IMR-90 (cell line): ENCODE measurements around the gene FBXO15. TPM values are rescaled to one million over a fixed set of nuclear protein-coding genes. Genes with fewer than 3 reads are reported as not detected.

Source experiments
- ATAC-seq: fragments of 200-7000 bp; cut with Tn5 transposase; 2 replicates; pipeline ENCODE4 v1.9.1; 2020; ENCODE audit warnings: low read depth, mild to moderate bottlenecking, moderate library complexity
- BruUV-seq: library from RNA; stranded (reverse); fragments of 400-500 nt; replicated peaks from 2 replicates; lab custom pipeline; 2021; lab: Mats Ljungman, UMichigan
- CTCF ChIA-PET: fragments of 300-600 bp; formaldehyde crosslinking; extraction: SDS; loops from one replicate; lab custom pipeline; 2021; ENCODE audit warnings: antibody characterized with exemption; lab: Yijun Ruan, JAX
- POLR2A ChIA-PET: fragments of 300-600 bp; sonication (Branson Sonifier 250); formaldehyde crosslinking; loops from one replicate; lab custom pipeline; 2022; ENCODE audit warnings: antibody characterized with exemption; ENCODE audit not compliant: unreplicated experiment; lab: Charles Lee
- DNase-seq: peaks from one replicate; pipeline ENCODE4 v3.0.0; 2013
- H2AFZ ChIP-seq: replicated peaks from 2 replicates; pipeline ENCODE3; 2013; ENCODE audit warnings: low read length, mild to moderate bottlenecking; ENCODE audit not compliant: poor library complexity
- H2AK5ac ChIP-seq: 2 replicates; pipeline ENCODE4 v1.6.1; 2013; ENCODE audit warnings: low read depth, low read length, inconsistent platforms
- H2AK9ac ChIP-seq: replicated peaks from 2 replicates; pipeline ENCODE3; 2013; ENCODE audit warnings: mild to moderate bottlenecking, low read depth, low read length, moderate library complexity; ENCODE audit not compliant: poor library complexity
- H2BK120ac ChIP-seq: 2 replicates; pipeline ENCODE4 v1.6.1; 2013; ENCODE audit warnings: low read depth, low read length, inconsistent platforms
- H2BK15ac ChIP-seq: 3 replicates; pipeline ENCODE4 v1.6.1; 2013; ENCODE audit warnings: low read depth, low read length, inconsistent platforms
- H2BK20ac ChIP-seq: 2 replicates; pipeline ENCODE4 v1.6.1; 2013; ENCODE audit warnings: low read depth, mild to moderate bottlenecking, inconsistent platforms, low read length, moderate library complexity
- H2BK5ac ChIP-seq: 2 replicates; pipeline ENCODE4 v1.6.1; 2013; ENCODE audit warnings: mild to moderate bottlenecking, low read depth, low read length, inconsistent platforms; ENCODE audit not compliant: poor library complexity, severe bottlenecking
- H3K14ac ChIP-seq: replicated peaks from 2 replicates; pipeline ENCODE4 v1.6.1; 2013; ENCODE audit warnings: low read depth, low read length, inconsistent platforms
- H3K18ac ChIP-seq: 2 replicates; pipeline ENCODE4 v1.6.1; 2013; ENCODE audit warnings: low read depth, low read length, control low read depth
- H3K23ac ChIP-seq: 2 replicates; pipeline ENCODE4 v1.6.1; 2013; ENCODE audit warnings: low read depth, low read length, inconsistent platforms
- H3K27ac ChIP-seq: 2 replicates; pipeline ENCODE4 v1.5.1; 2013; ENCODE audit warnings: mild to moderate bottlenecking, control low read depth, low read length; ENCODE audit not compliant: insufficient read depth
- H3K27me3 ChIP-seq: 2 replicates; pipeline ENCODE4 v1.6.1; 2013; ENCODE audit warnings: low read length; ENCODE audit not compliant: control insufficient read depth, insufficient read depth
- H3K36me3 ChIP-seq: 2 replicates; pipeline ENCODE4 v1.6.1; 2013; ENCODE audit warnings: low read length, mixed read lengths; ENCODE audit not compliant: control insufficient read depth, insufficient read depth
- H3K4ac ChIP-seq: 2 replicates; pipeline ENCODE4 v1.6.1; 2013; ENCODE audit warnings: low read depth, low read length, inconsistent platforms
- H3K4me1 ChIP-seq: 2 replicates; pipeline ENCODE4 v1.6.1; 2013; ENCODE audit warnings: low read length, mixed read lengths; ENCODE audit not compliant: control insufficient read depth, insufficient read depth
- H3K4me2 ChIP-seq: 2 replicates; pipeline ENCODE4 v1.6.1; 2013; ENCODE audit warnings: low read depth, mild to moderate bottlenecking, control low read depth, low read length, moderate library complexity
- H3K4me3 ChIP-seq: 2 replicates; pipeline ENCODE4 v1.5.1; 2013; ENCODE audit warnings: low read depth, mild to moderate bottlenecking, control low read depth, low read length, moderate library complexity; ENCODE audit not compliant: insufficient read depth
- H3K56ac ChIP-seq: 2 replicates; pipeline ENCODE4 v1.6.1; 2013; ENCODE audit warnings: low read length, inconsistent platforms; ENCODE audit not compliant: insufficient read depth; ENCODE audit errors: extremely low read depth
- H3K79me1 ChIP-seq, 2 experiments: 2 replicates each; pipeline ENCODE4 v1.6.1; 2013; ENCODE audit warnings: low read length in 2 of 2, inconsistent platforms in 1 of 2, low read depth in 1 of 2
- H3K9ac ChIP-seq: 2 replicates; pipeline ENCODE4 v1.6.1; 2013; ENCODE audit warnings: low read depth, low read length, control low read depth
- H3K9me1 ChIP-seq: 2 replicates; pipeline ENCODE4 v1.6.1; 2013; ENCODE audit warnings: low read length, inconsistent platforms; ENCODE audit not compliant: insufficient read depth
- H3K9me3 ChIP-seq: 2 replicates; pipeline ENCODE4 v1.6.1; 2013; ENCODE audit warnings: low read length; ENCODE audit not compliant: control insufficient read depth, insufficient read depth
- H4K20me1 ChIP-seq: 2 replicates; pipeline ENCODE4 v1.6.1; 2013; ENCODE audit warnings: low read length, inconsistent platforms; ENCODE audit not compliant: insufficient read depth
- H4K5ac ChIP-seq: 2 replicates; pipeline ENCODE4 v1.6.1; 2013; ENCODE audit warnings: mild to moderate bottlenecking, low read depth, low read length, control low read depth
- H4K8ac ChIP-seq, 2 experiments: 2 replicates each; pipeline ENCODE4 v1.6.1; 2013; ENCODE audit warnings: low read depth in 2 of 2, low read length in 2 of 2, control low read depth in 1 of 2, inconsistent platforms in 1 of 2
- H4K91ac ChIP-seq: 2 replicates; pipeline ENCODE4 v1.6.1; 2013; ENCODE audit warnings: low read depth, low read length, inconsistent platforms; ENCODE audit not compliant: insufficient read depth
- MAFK ChIP-seq: IDR thresholded peaks from 2 replicates; pipeline ENCODE4 v1.6.1; 2012; ENCODE audit warnings: low read depth, low read length, improper control_type of control experiment
- RAD21 ChIP-seq: IDR thresholded peaks from 2 replicates; pipeline ENCODE4 v1.6.1; 2012; ENCODE audit warnings: low read length, improper control_type of control experiment
- SMC3 ChIP-seq: fragments of 150-350 bp; IDR thresholded peaks from 2 replicates; pipeline ENCODE4 v1.6.1; 2016; ENCODE audit warnings: low read depth, mild to moderate bottlenecking, antibody characterized with exemption, low read length, moderate library complexity
- WGBS, 2 experiments: methylation state at CpG; one replicate each; pipeline versions ENCODE4 v1.1.5 to v1.1.7; 2013; ENCODE audit warnings: missing lambda C conversion rate in 2 of 2; ENCODE audit not compliant: insufficient read length in 1 of 2; ENCODE audit errors: extremely low coverage in 2 of 2; 5-methylcytosine and 5-hydroxymethylcytosine counted together
- dilution Hi-C: fragments of 300-500 bp; cut with HindIII; formaldehyde crosslinking; loops from one replicate; pipeline ENCODE4 v1.14.3; 2018; ENCODE audit warnings: low sequenced_read_pairs; ENCODE audit not compliant: unreplicated experiment
- in situ Hi-C: fragments of 300-500 bp; cut with MboI; formaldehyde crosslinking; loops from 3 replicates; pipeline ENCODE4 v1.14.3; 2019; ENCODE audit warnings: low sequenced_read_pairs, inconsistent platforms, mixed read lengths
- intact Hi-C: fragments of 100-400 bp; cut with micrococcal nuclease; formaldehyde crosslinking; loops from 2 replicates; pipeline ENCODE4 v1.10.0; 2022
- polyA plus RNA-seq, 3 experiments: library from polyadenylated mRNA; depleted of rRNA; stranded (reverse); fragments of >200 nt; gene quantifications; 2 replicates each; pipeline ENCODE4 v1.2.3, GENCODE V29; 2012; ENCODE audit warnings: low replicate concordance in 1 of 3
- total RNA-seq: library from RNA; depleted of rRNA; stranded (reverse); fragments of >200 nt; gene quantifications from 2 replicates; pipeline ENCODE4 v1.2.3, GENCODE V29; 2012

Gene FBXO15
- total and polyA plus RNA-seq, 2 of the 4 experiments (the other 2 are of a cell fraction) = 0.90 to 2.0 TPM

DNA sequence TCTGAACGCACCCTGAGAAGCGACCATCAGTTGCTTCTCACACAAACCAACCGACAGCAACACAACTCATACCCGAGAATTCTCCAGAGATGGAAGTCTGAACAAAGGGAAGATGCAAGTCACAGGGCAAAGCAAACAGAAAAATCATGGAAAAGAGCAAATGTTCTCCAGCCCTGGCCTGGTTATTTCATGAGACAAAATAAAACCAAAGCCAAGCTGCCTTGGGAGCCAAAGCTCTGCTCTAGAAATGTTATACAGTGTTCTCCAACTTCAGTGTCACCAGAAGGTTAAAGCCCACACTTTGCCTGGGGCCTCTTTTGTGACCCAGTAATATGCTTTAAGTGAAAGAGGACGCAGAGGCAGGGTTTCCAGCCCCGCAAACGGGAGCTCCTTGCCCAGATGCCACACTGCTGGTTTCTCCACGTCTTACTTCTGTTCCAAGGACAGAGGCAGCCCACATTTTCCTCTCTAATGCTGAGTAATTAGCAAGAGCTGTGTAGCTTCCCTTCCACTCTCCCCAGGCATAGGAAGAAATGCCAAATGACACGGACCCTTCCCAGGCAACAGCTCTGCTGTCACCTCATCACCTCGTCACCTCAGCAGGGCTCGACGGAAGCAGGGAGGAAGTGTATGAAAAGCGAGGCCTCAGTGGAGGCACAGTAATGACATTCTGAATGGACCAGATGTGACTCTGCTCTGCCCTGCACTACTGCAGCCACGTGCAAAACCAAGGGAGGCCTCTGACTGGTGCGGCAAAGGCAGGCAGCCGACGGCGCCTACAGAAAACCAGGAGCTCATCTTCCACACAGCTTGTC, 64.7 kb downstream of the FBXO15 start:
- in situ Hi-C loops = no loop called here

More for the DNA sequence above, 64.7 kb downstream of the FBXO15 start:
- POLR2A ChIA-PET = no interaction called here
- Histone ChIP-seq H3K27me3 (peaks cover 7% of the 10 kb centered on the region), H2AK9ac (no peak overlapping the region), H3K9me1 (no peaks in the 10 kb centered on the region; the same call in 1 of the 2 replicates), H3K4ac (peak overlapping the region; percentile 73), H3K4me1 (peaks cover 7% of the 10 kb centered on the region), H3K14ac (peak overlapping the region; percentile 81), H2BK120ac (peak overlapping the region; percentile 68), H4K5ac (peak overlapping the region; percentile 68), H3K4me2 (peak overlapping the region; percentile 59), H2AFZ (peak overlapping the region; percentile 90), H4K8ac (peak overlapping the region; percentile 77 to 96), H2BK5ac (peak overlapping the region; percentile 17), H3K23ac (peak overlapping the region; percentile 70), H2AK5ac (no peak overlapping the region), H3K4me3 (no peak overlapping the region), H2BK15ac (peak overlapping the region; percentile 89; the same call in 1 of the 3 replicates), H4K20me1 (no peaks in the 10 kb centered on the region), H2BK20ac (peak overlapping the region; percentile 52; the same call in 1 of the 2 replicates), H3K9me3 (no peaks in the 10 kb centered on the region), H3K9ac (peak overlapping the region; percentile 80), H3K79me1 (no peaks in the 10 kb centered on the region), H3K27ac (0 out of 2 replicates have a peak overlapping the region, but pooled peaks have one; percentile 30), H3K36me3 (no peaks in the 10 kb centered on the region), H4K91ac (peak overlapping the region; percentile 82), H3K56ac (no peak overlapping the region; the same call in 1 of the 2 replicates), H3K18ac (peak overlapping the region; percentile 52; the same call in 1 of the 2 replicates)
- ATAC-seq (peak; percentile 50), DNase-seq (no peak)
- CTCF ChIA-PET = interaction anchor here (0.6 to 1.9 kb wide), 16 partner anchors 10 to 264 kb away, joined by 3 to 14 read pairs (median 5); no protein-coding TSS in a partner anchor
- 23% methylated on average over 7 of the region's 18 CpGs; no CpG with 5 or more reads in 1 of the 2 experiments for WGBS, 2 experiments
- dilution Hi-C loops (no loop called here), intact Hi-C loops (loop anchor here (1.0 kb wide), 2 partner anchors 259 to 1321 kb away; no protein-coding TSS in a partner anchor)
- TF ChIP-seq MAFK (no peak), SMC3 (no peak), RAD21 (no peak)
- BruUV-seq = no TSS peak
